K562 (cell line): ENCODE measurements around the gene FAM156A. TPM values are rescaled to one million over a fixed set of nuclear protein-coding genes. Genes with fewer than 3 reads are reported as not detected.
A peak's percentile ranks its signal among the peaks of the same experiment; 100 is the strongest.

Experiments
- CBFA2T2 ChIP-seq: fragments of 450-650 bp; conservative IDR thresholded peaks from 2 replicates; pipeline ENCODE4 v1.6.1; 2017; ENCODE audit warnings: mild to moderate bottlenecking
- CTBP1 ChIP-seq: fragments of 450-650 bp; IDR thresholded peaks from 2 replicates; pipeline ENCODE4 v1.6.1; 2016; ENCODE audit warnings: borderline replicate concordance
- ERF ChIP-seq: fragments of 450-650 bp; formaldehyde crosslinking; IDR thresholded peaks from 2 replicates; pipeline ENCODE4 v1.4.0; 2020; ENCODE audit warnings: mild to moderate bottlenecking, mixed read lengths
- FOXK2 ChIP-seq, 2 experiments: fragments of 450-650 bp; IDR thresholded peaks in 1 of 2; conservative IDR thresholded peaks in 1 of 2; 2 replicates each; pipeline ENCODE4 v1.6.1; 2016; ENCODE audit warnings: low read depth in 2 of 2, mild to moderate bottlenecking in 1 of 2
- HDAC1 ChIP-seq, 2 experiments: fragments of 450-650 bp; IDR thresholded peaks; 2 replicates each; pipeline ENCODE4 v1.6.1; 2016 to 2017; ENCODE audit warnings: inconsistent platforms in 1 of 2, mild to moderate bottlenecking in 1 of 2, moderate library complexity in 1 of 2
- HSF4 ChIP-seq: fragments of 250-450 bp; sonication (Bioruptor Pico); IDR thresholded peaks from 2 replicates; pipeline ENCODE4 v2.1.2; 2022; ENCODE audit warnings: mild to moderate bottlenecking, moderate library complexity, borderline replicate concordance
- KDM5B ChIP-seq: fragments of 200-600 bp; sonication (generic); IDR thresholded peaks from 2 replicates; pipeline ENCODE4 v1.6.1; 2012; ENCODE audit warnings: low read depth, mild to moderate bottlenecking, moderate library complexity, low read length, control low read depth, inconsistent platforms; ENCODE audit not compliant: insufficient replicate concordance
- NR2C1 ChIP-seq, 2 experiments: fragments of 450-650 bp; IDR thresholded peaks; 2 replicates each; pipeline ENCODE4 v1.6.1; 2017; ENCODE audit warnings: mild to moderate bottlenecking in 2 of 2, antibody characterized with exemption in 1 of 2, inconsistent platforms in 1 of 2, missing compliant biosample characterization in 1 of 2, missing genetic modification characterization in 1 of 2
- ZNF41 ChIP-seq: fragments of 250-450 bp; sonication (Bioruptor Pico); conservative IDR thresholded peaks from 2 replicates; pipeline ENCODE4 v1.4.0; 2020; ENCODE audit warnings: mild to moderate bottlenecking
- polyA plus RNA-seq, 8 experiments: library from polyadenylated mRNA; depleted of rRNA in 4 of 8; stranded (reverse) in 5 of 8; unstranded in 3 of 8; fragments of >200 nt; fragmentation: Nextera tagmentation in 2 of 8; fragmentation: Illumina TruSeq in 1 of 8; extraction: Ambion mirVana in 2 of 8; extraction: Trizol in 1 of 8; gene quantifications; 2 replicates each; pipeline versions ENCODE4 v1.2.1 to v1.2.3, GENCODE V29; 2011 to 2014; ENCODE audit warnings: inconsistent platforms in 1 of 8, missing spikeins in 1 of 8
- total RNA-seq, 7 experiments: library from RNA; depleted of rRNA in 6 of 7; stranded (reverse); fragments of >200 nt in 6 of 7; fragmentation: Illumina TruSeq in 2 of 7; extraction: Trizol in 2 of 7; gene quantifications; 2 replicates each; pipeline versions ENCODE4 v1.2.1 to v1.2.3, GENCODE V29; 2011 to 2021; ENCODE audit warnings: low replicate concordance in 1 of 7
- TF ChIP-seq, protein P1 (sequence below), 2 experiments: fragments of 250-450 bp in 1 of 2; fragments of 450-650 bp in 1 of 2; sonication (Bioruptor Pico) in 1 of 2; IDR thresholded peaks; 2 replicates each; pipeline versions ENCODE4 v1.6.1 to v1.8.0; 2016 to 2021; ENCODE audit warnings: mild to moderate bottlenecking in 2 of 2, moderate library complexity in 2 of 2, missing compliant biosample characterization in 1 of 2, missing genetic modification characterization in 1 of 2
- TF ChIP-seq, protein P2 (sequence below): sonication (generic); formaldehyde crosslinking; IDR thresholded peaks from 2 replicates; pipeline ENCODE4 v1.8.0; 2022; ENCODE audit warnings: mild to moderate bottlenecking, missing genetic modification reagents
- TF ChIP-seq, protein P3 (sequence below): fragments of 250-450 bp; sonication (Bioruptor Pico); IDR thresholded peaks from 2 replicates; pipeline ENCODE4 v1.4.0; 2020; ENCODE audit warnings: mild to moderate bottlenecking, moderate library complexity, borderline replicate concordance
- TF ChIP-seq, protein P4 (sequence below): fragments of 450-650 bp; IDR thresholded peaks from 2 replicates; pipeline ENCODE4 v1.6.1; 2014; ENCODE audit warnings: low read depth, mild to moderate bottlenecking, moderate library complexity, borderline replicate concordance
- TF ChIP-seq, protein P5 (sequence below), 2 experiments: fragments of 450-650 bp; conservative IDR thresholded peaks; 2 replicates each; pipeline ENCODE4 v1.6.1; 2017; ENCODE audit warnings: mild to moderate bottlenecking in 2 of 2, moderate library complexity in 2 of 2
- TF ChIP-seq, protein P6 (sequence below): IDR thresholded peaks from 3 replicates; pipeline ENCODE4 v1.6.1; 2011; ENCODE audit warnings: borderline replicate concordance, mild to moderate bottlenecking; ENCODE audit not compliant: insufficient read length, insufficient read depth

FAM156A gene
- total and polyA plus RNA-seq, 9 of the 15 experiments (the other 6 are each of a cell fraction or from before 2014, with no cell fraction given), result 1.9 to 20.3 (median 8.6) TPM

DNA sequence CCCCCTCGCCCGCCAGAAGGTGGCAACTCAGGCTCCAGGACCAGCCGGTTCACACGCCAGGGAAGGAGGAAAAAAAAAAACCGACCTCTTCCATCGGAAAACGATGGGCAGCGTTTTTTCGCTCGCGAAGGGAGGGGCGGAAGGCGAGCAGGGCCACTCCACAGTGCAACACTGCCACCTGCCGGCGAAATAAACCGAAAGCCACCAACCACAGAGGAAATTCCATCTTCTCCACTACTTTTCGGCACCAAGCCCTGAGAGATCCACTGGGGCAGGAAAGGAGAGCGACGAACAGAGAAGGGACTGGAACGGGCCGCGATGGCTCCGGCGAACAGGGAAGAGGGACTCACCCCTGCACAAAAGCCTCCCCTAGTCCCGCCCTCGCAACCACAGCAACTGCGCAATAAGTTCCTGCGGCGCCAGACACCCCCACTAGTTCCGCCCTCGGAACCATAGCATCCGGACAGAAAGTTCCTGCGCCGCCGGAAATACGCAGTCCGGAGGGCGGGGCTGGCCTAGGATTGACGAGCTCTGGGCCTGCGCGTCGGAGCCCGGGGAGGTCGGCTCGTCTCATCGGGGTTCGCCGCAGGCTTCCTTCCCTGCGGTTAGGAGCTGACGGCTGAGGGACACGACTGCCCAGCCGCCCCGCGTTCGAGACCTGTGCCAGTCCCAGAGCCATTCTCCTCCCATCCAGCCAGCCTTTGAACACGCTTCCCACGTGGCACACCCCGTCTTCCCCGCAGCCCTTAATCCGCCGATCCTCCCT is 23.4 kb downstream of the FAM156A start (continued):
- TF ChIP-seq CTBP1 (peak; percentile 79; the same call in 1 of the 2 replicates), ERF (CRISPR knock-in tag) (no peak), HSF4 (CRISPR knock-in tag) (no peak), CBFA2T2 (no peak), HDAC1 (IDR thresholded peaks at IDR 0.05) (0 out of 4 replicates have a peak, but pooled peaks of 1 of the 2 experiments have one; percentile 9), NR2C1 (IDR thresholded peaks at IDR 0.05) (no peak), NR2C1 (tag; IDR thresholded peaks at IDR 0.05) (0 out of 2 replicates have a peak, but pooled peaks have one; percentile 36), ZNF41 (no peak), KDM5B (peak; percentile 64), FOXK2 (conservative IDR thresholded peaks at IDR 0.05 in 1 of 2, IDR thresholded peaks at IDR 0.05 in 1 of 2; ENCODE audit: low read depth in 2 of 2) (no peak; a peak in 1 of 4 replicates)
- TF ChIP-seq, protein P1, sequence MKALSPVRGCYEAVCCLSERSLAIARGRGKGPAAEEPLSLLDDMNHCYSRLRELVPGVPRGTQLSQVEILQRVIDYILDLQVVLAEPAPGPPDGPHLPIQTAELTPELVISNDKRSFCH (CRISPR knock-in tag; IDR thresholded peaks at IDR 0.05), result no peak
- TF ChIP-seq, protein P1 (tag; IDR thresholded peaks at IDR 0.05), result peak; percentile 56; the same call in 1 of the 2 replicates
- TF ChIP-seq, protein P2, sequence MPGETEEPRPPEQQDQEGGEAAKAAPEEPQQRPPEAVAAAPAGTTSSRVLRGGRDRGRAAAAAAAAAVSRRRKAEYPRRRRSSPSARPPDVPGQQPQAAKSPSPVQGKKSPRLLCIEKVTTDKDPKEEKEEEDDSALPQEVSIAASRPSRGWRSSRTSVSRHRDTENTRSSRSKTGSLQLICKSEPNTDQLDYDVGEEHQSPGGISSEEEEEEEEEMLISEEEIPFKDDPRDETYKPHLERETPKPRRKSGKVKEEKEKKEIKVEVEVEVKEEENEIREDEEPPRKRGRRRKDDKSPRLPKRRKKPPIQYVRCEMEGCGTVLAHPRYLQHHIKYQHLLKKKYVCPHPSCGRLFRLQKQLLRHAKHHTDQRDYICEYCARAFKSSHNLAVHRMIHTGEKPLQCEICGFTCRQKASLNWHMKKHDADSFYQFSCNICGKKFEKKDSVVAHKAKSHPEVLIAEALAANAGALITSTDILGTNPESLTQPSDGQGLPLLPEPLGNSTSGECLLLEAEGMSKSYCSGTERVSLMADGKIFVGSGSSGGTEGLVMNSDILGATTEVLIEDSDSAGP (CRISPR knock-in tag), result no peak
- TF ChIP-seq, protein P3, sequence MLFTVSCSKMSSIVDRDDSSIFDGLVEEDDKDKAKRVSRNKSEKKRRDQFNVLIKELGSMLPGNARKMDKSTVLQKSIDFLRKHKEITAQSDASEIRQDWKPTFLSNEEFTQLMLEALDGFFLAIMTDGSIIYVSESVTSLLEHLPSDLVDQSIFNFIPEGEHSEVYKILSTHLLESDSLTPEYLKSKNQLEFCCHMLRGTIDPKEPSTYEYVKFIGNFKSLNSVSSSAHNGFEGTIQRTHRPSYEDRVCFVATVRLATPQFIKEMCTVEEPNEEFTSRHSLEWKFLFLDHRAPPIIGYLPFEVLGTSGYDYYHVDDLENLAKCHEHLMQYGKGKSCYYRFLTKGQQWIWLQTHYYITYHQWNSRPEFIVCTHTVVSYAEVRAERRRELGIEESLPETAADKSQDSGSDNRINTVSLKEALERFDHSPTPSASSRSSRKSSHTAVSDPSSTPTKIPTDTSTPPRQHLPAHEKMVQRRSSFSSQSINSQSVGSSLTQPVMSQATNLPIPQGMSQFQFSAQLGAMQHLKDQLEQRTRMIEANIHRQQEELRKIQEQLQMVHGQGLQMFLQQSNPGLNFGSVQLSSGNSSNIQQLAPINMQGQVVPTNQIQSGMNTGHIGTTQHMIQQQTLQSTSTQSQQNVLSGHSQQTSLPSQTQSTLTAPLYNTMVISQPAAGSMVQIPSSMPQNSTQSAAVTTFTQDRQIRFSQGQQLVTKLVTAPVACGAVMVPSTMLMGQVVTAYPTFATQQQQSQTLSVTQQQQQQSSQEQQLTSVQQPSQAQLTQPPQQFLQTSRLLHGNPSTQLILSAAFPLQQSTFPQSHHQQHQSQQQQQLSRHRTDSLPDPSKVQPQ, result no peak
- TF ChIP-seq, protein P4, sequence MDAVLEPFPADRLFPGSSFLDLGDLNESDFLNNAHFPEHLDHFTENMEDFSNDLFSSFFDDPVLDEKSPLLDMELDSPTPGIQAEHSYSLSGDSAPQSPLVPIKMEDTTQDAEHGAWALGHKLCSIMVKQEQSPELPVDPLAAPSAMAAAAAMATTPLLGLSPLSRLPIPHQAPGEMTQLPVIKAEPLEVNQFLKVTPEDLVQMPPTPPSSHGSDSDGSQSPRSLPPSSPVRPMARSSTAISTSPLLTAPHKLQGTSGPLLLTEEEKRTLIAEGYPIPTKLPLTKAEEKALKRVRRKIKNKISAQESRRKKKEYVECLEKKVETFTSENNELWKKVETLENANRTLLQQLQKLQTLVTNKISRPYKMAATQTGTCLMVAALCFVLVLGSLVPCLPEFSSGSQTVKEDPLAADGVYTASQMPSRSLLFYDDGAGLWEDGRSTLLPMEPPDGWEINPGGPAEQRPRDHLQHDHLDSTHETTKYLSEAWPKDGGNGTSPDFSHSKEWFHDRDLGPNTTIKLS, result peak; percentile 33; the same call in 1 of the 2 replicates
- TF ChIP-seq, protein P5, sequence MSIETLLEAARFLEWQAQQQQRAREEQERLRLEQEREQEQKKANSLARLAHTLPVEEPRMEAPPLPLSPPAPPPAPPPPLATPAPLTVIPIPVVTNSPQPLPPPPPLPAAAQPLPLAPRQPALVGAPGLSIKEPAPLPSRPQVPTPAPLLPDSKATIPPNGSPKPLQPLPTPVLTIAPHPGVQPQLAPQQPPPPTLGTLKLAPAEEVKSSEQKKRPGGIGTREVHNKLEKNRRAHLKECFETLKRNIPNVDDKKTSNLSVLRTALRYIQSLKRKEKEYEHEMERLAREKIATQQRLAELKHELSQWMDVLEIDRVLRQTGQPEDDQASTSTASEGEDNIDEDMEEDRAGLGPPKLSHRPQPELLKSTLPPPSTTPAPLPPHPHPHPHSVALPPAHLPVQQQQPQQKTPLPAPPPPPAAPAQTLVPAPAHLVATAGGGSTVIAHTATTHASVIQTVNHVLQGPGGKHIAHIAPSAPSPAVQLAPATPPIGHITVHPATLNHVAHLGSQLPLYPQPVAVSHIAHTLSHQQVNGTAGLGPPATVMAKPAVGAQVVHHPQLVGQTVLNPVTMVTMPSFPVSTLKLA (conservative IDR thresholded peaks at IDR 0.05), result peak in 1 of 2 experiments; percentile 45; a peak in 1 of 4 replicates
- TF ChIP-seq, protein P6, sequence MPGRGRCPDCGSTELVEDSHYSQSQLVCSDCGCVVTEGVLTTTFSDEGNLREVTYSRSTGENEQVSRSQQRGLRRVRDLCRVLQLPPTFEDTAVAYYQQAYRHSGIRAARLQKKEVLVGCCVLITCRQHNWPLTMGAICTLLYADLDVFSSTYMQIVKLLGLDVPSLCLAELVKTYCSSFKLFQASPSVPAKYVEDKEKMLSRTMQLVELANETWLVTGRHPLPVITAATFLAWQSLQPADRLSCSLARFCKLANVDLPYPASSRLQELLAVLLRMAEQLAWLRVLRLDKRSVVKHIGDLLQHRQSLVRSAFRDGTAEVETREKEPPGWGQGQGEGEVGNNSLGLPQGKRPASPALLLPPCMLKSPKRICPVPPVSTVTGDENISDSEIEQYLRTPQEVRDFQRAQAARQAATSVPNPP, result no peak
